Left colon (tissue), 2 donors: ENCODE data around the gene NKX6-1. TPM values are rescaled to one million over a fixed set of nuclear protein-coding genes. Genes with fewer than 3 reads are reported as not detected.

Experiments used
- ATAC-seq: fragments of 200-7000 bp; cut with Tn5 transposase; one replicate; pipeline ENCODE4 v1.9.1; 2020; ENCODE audit warnings: mild to moderate bottlenecking, moderate library complexity
- DNase-seq, 2 donors: peaks; one replicate each; pipeline ENCODE4 v3.0.0-alpha.2; 2020
- intact Hi-C, 2 donors: fragments of 100-400 bp; cut with DNase I in 1 of 2; cut with micrococcal nuclease in 1 of 2; formaldehyde crosslinking; loops; one replicate each; pipeline versions ENCODE4 v1.11.2 to v1.14.0; 2022; cut with DNase I, micrococcal nuclease
- long read RNA-seq: library from polyadenylated mRNA; unstranded; transcript quantifications from one replicate; pipeline ENCODE4 v2.0.0, GENCODE V29; 2021
- total RNA-seq, 2 donors: library from RNA; stranded (reverse); fragmentation: NEBNext Ultra II Directional; extraction: Animal tissue kit (Norgen Biotek cat#: 25700); gene quantifications; one replicate each; pipeline ENCODE4 v1.2.1, GENCODE V29; 2021
- donor health status: DM: no; HTN: no; CAD: no.
- donor health status: DM: yes; HTN: yes; CAD: no.

The NKX6-1 gene
- not detected for total RNA-seq
- long read RNA-seq = 0 reads

- ATAC-seq = peak; percentile 89
- DNase-seq = peak; percentile 54 to 72
- intact Hi-C loops = no loop called here
Measured at GRCh38 chr4:84498935-84499623, at the start of gene NKX6-1. Gene NKX6-1, minus strand, starts transcription at chr4:84499292. Its CDS starts 1,064 bp downstream, at chr4:84498228.

DNA sequence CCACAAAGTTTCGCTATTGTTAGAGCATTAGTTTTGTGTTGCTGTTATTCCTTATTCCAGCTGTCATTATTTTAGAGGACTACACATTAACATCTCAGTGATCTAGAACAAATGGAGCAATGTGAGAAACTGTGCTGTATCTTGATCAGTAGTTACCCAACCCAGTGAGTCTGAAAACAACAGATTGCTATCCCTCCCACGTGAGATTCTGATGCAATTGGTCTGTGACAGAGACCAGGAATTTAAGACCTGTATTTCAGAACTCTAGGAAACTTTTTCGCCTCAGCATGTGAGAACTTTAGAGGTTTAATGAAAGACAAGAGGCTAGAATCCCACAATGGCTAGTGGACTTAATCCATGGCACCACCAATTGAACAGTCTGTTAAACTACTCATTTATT is 48.1 kb upstream of the NKX6-1 start:
- DNase-seq = no peak
- intact Hi-C loops = no loop called here
- no peak for ATAC-seq

- intact Hi-C loops = no loop called here
- DNase-seq (no peak), ATAC-seq (no peak)
Measured at GRCh38 chr4:84545093-84545492, 46.0 kb upstream of the NKX6-1 start.

DNA sequence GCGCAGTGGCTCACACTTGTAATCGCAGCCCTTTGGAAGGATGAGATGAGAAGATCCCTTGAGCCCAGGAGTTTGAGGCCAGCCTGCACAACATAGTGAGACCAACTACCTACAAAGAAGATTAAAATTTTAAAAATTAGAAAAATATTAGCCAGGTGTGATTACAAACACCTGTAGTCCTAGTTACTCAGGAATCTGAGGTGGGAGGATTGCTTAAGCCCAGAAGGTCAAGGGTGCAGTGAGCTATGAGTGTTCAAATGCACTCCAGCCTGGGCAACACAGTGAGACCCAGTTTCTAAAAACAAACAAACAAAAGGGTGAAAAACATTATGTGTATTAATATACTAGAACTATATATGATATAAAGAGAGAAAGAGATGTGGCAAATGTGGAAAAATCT is 36.8 kb upstream of the NKX6-1 start:
- intact Hi-C loops = no loop called here
- ATAC-seq (no peak), DNase-seq (no peak)

DNA sequence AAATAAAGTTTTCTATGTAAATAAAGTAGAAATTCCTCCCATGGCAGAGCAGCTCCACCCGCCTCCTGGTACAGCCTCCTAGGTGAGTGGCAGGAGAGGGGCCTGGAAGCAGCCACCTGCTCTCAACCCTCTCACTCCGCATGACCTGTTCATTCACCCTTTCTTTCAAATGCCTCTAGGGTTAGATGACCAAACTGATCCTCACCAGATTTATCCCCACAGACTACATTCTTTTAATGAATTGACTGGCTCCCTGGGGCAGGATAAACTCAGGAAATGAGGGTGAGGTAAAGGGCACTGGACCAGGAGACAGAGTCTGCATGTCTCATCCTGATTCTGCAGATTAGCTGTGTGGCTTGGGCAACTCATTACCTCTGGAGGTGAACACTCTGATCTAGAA is 32.6 kb upstream of the NKX6-1 start:
- intact Hi-C loops = no loop called here
- ATAC-seq (no peak), DNase-seq (no peak)

DNA sequence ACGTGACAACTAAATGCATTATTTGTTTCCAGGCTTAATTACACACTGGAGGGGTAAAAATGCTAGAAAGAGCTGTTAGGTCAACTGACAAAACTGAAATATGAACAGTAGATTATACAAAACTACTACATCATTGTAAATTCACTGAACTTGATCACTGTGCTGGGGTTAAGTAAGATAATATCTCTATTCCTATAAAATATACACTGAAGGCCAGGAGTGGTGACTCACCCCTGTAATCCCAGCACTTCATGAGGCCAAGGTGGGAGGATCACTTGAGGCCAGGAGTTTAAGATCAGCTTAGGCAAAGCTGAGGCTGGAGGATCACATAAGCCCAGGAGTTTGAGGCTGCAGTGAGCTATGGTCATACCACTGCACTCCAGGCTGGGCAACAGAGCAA is 31.8 kb upstream of the NKX6-1 start:
- intact Hi-C loops = no loop called here
- ATAC-seq (no peak), DNase-seq (no peak)

GRCh38 chr4:84530454-84530853 is 31.4 kb upstream of the NKX6-1 start:
- intact Hi-C loops = no loop called here
- DNase-seq = no peak
- no peak for ATAC-seq

- no peak for DNase-seq
- no peak for ATAC-seq
- intact Hi-C loops = loop anchor here in 1 of 2 donors (5.0 kb wide), 1 partner anchor 882 kb away; no protein-coding TSS in a partner anchor
Measured at GRCh38 chr4:84529169-84529751, 30.2 kb upstream of the NKX6-1 start.

DNA sequence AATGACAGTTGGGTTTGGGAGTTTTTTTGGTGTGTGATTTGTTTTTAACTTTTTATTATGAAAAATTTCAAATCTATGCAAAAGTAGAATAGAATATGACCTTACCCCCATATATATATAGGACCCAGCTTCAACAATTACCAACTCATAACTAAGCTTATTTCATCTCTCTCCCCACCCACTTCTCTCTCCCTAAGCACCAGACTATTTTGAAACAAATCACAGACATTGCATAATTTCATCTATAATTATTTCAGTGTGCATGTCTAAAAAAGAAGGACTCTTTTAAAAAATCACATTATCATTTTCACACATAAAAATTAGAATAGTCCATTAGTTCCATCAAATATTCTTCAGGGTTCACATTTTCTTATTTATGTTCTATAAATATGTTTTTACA is 28.3 kb upstream of the NKX6-1 start:
- ATAC-seq (no peak), DNase-seq (no peak)
- intact Hi-C loops = loop anchor here in 1 of 2 donors (5.0 kb wide), 1 partner anchor 880 kb away; no protein-coding TSS in a partner anchor

GRCh38 chr4:84515075-84515474 is 16.0 kb upstream of the NKX6-1 start:
- ATAC-seq (no peak), DNase-seq (no peak)
- intact Hi-C loops = no loop called here

- intact Hi-C loops = no loop called here
Measured at GRCh38 chr4:84512277-84512676, 13.2 kb upstream of the NKX6-1 start.

GRCh38 chr4:84511703-84512102 is 12.6 kb upstream of the NKX6-1 start:
- intact Hi-C loops = no loop called here
- ATAC-seq = no peak
- DNase-seq = no peak

More at GRCh38 chr4:84512277-84512676, 13.2 kb upstream of the NKX6-1 start:
- no peak for DNase-seq
- no peak for ATAC-seq

GRCh38 chr4:84507941-84508340 is 8.8 kb upstream of the NKX6-1 start:
- DNase-seq (no peak), ATAC-seq (no peak)
- intact Hi-C loops = loop anchor here in 1 of 2 donors (10.0 kb wide), 1 partner anchor 863 kb away; no protein-coding TSS in a partner anchor

GRCh38 chr4:84504821-84505220 is 5.7 kb upstream of the NKX6-1 start:
- ATAC-seq = no peak
- intact Hi-C loops = loop anchor here in 1 of 2 donors (10.0 kb wide), 1 partner anchor 860 kb away; no protein-coding TSS in a partner anchor
- no peak for DNase-seq

DNA sequence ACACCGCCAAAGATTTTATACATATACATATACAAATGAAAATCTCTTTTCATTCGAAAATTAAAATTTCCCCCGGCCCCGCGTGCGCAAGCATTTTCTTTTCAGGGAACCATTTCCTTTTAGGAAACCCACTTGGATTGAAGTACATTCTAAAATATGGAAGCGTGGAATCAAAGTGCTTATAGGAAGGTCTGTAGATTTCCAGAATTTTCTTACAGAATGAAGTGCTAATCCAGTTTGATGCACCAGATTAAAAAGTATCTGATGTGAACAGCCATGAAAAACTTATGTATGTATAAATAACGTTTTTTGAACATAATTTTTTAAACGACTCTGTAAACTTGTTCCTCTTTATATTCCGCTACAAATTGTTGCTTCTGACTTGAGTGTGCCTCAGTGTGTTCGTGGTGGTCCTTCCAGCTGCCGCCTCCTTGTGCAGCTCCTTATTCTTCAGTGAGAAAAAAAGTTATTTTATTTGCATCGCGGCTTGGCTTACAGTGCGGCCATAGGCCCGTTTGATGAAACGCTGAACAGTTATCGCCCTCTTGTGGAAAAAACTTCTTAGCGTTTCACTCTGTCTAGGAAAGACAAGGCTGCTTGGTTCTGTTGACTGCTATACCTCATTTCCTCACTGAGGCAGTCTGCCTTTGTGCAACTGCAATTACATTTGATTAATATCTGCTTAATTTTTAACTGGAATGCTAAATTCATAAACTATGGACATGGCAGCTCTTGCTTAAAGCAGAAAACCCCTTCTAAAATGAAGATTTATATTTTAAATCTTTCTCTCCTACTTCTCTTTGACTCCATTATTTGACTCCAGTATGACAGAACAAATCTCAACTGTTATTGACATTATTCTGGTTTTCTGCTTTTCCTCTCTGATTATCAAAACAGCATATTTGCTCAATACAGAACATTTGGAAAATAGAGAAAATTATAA is 4.7 kb upstream of the NKX6-1 start:
- intact Hi-C loops = loop anchor here in 1 of 2 donors (10.0 kb wide), 1 partner anchor 859 kb away; no protein-coding TSS in a partner anchor
- DNase-seq (no peak), ATAC-seq (peak; percentile 80)

DNA sequence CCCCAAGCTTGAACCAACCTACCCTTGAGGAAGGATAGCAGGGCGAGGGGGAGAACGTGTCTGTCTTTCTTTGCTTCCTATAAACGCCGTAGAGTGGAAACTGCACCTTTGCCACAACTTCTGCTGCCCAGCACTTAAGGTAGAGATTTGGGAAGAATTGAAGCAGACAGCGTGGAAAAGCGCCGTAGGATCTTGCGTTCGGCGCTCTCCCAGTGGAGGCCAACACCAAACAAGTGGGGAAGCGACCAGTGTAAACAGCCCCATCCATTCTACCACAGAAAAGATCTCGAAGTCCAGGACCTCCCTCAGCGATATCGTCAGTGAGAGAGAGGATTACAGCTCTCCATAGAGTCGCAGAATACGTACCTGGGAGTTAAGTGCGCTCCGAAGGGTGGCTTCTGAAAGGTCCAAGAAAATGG is 3.9 kb upstream of the NKX6-1 start:
- intact Hi-C loops = loop anchor here in 1 of 2 donors (10.0 kb wide), 1 partner anchor 858 kb away; no protein-coding TSS in a partner anchor
- ATAC-seq = no peak
- DNase-seq = no peak

- DNase-seq = no peak
- intact Hi-C loops = loop anchor here in 1 of 2 donors (10.0 kb wide), 1 partner anchor 858 kb away; no protein-coding TSS in a partner anchor
- ATAC-seq = no peak
Measured at GRCh38 chr4:84502333-84502954, 3.4 kb upstream of the NKX6-1 start.

DNA sequence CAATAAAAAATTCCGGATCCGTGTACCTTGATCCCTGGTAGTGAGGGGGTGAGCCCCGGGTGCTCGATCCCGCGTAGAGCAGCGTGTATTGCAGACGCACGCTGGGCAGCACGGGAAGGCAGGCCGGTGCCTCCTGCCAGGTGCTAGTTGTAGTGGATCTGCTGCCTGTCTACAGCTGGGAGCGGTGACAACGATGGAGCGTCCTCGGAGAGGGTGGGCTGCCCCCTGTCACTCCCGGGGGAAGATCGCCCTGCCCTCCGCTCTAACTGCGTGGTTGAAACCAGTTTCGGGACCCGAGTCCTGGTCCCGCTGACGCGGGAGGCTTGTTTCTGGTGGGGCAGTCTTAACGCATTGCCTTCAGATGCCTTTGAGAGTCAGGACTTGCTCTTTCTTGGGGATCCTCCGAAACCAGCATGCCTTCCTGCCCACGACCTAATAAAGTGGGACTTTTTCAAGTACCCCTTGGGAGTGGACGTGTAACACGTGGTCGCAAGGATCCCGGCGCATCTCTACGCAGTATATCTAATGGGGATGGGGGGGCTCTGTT is 2.7 kb upstream of the NKX6-1 start:
- intact Hi-C loops = loop anchor here in 1 of 2 donors (10.0 kb wide), 1 partner anchor 857 kb away; no protein-coding TSS in a partner anchor
- ATAC-seq = no peak
- DNase-seq = no peak
